IMR-90 (cell line): ENCODE measurements around the gene PMEPA1. TPM values are rescaled to one million over a fixed set of nuclear protein-coding genes. Genes with fewer than 3 reads are reported as not detected.

Experiments used
- ATAC-seq: fragments of 200-7000 bp; cut with Tn5 transposase; 2 replicates; pipeline ENCODE4 v1.9.1; 2020; ENCODE audit warnings: low read depth, mild to moderate bottlenecking, moderate library complexity
- BruUV-seq: library from RNA; stranded (reverse); fragments of 400-500 nt; replicated peaks from 2 replicates; lab custom pipeline; 2021; lab: Mats Ljungman, UMichigan
- CTCF ChIA-PET: fragments of 300-600 bp; formaldehyde crosslinking; extraction: SDS; loops from one replicate; lab custom pipeline; 2021; ENCODE audit warnings: antibody characterized with exemption; lab: Yijun Ruan, JAX
- POLR2A ChIA-PET: fragments of 300-600 bp; sonication (Branson Sonifier 250); formaldehyde crosslinking; loops from one replicate; lab custom pipeline; 2022; ENCODE audit warnings: antibody characterized with exemption; ENCODE audit not compliant: unreplicated experiment; lab: Charles Lee
- DNase-seq: peaks from one replicate; pipeline ENCODE4 v3.0.0; 2013
- H2AFZ ChIP-seq: replicated peaks from 2 replicates; pipeline ENCODE3; 2013; ENCODE audit warnings: low read length, mild to moderate bottlenecking; ENCODE audit not compliant: poor library complexity
- H2AK5ac ChIP-seq: 2 replicates; pipeline ENCODE4 v1.6.1; 2013; ENCODE audit warnings: low read depth, low read length, inconsistent platforms
- H2AK9ac ChIP-seq: replicated peaks from 2 replicates; pipeline ENCODE3; 2013; ENCODE audit warnings: mild to moderate bottlenecking, low read depth, low read length, moderate library complexity; ENCODE audit not compliant: poor library complexity
- H2BK120ac ChIP-seq: 2 replicates; pipeline ENCODE4 v1.6.1; 2013; ENCODE audit warnings: low read depth, low read length, inconsistent platforms
- H2BK15ac ChIP-seq: 3 replicates; pipeline ENCODE4 v1.6.1; 2013; ENCODE audit warnings: low read depth, low read length, inconsistent platforms
- H2BK20ac ChIP-seq: 2 replicates; pipeline ENCODE4 v1.6.1; 2013; ENCODE audit warnings: low read depth, mild to moderate bottlenecking, inconsistent platforms, low read length, moderate library complexity
- H2BK5ac ChIP-seq: 2 replicates; pipeline ENCODE4 v1.6.1; 2013; ENCODE audit warnings: mild to moderate bottlenecking, low read depth, low read length, inconsistent platforms; ENCODE audit not compliant: poor library complexity, severe bottlenecking
- H3K14ac ChIP-seq: replicated peaks from 2 replicates; pipeline ENCODE4 v1.6.1; 2013; ENCODE audit warnings: low read depth, low read length, inconsistent platforms
- H3K18ac ChIP-seq: 2 replicates; pipeline ENCODE4 v1.6.1; 2013; ENCODE audit warnings: low read depth, low read length, control low read depth
- H3K23ac ChIP-seq: 2 replicates; pipeline ENCODE4 v1.6.1; 2013; ENCODE audit warnings: low read depth, low read length, inconsistent platforms
- H3K27ac ChIP-seq: 2 replicates; pipeline ENCODE4 v1.5.1; 2013; ENCODE audit warnings: mild to moderate bottlenecking, control low read depth, low read length; ENCODE audit not compliant: insufficient read depth
- H3K27me3 ChIP-seq: 2 replicates; pipeline ENCODE4 v1.6.1; 2013; ENCODE audit warnings: low read length; ENCODE audit not compliant: control insufficient read depth, insufficient read depth
- H3K36me3 ChIP-seq: 2 replicates; pipeline ENCODE4 v1.6.1; 2013; ENCODE audit warnings: low read length, mixed read lengths; ENCODE audit not compliant: control insufficient read depth, insufficient read depth
- H3K4ac ChIP-seq: 2 replicates; pipeline ENCODE4 v1.6.1; 2013; ENCODE audit warnings: low read depth, low read length, inconsistent platforms
- H3K4me1 ChIP-seq: 2 replicates; pipeline ENCODE4 v1.6.1; 2013; ENCODE audit warnings: low read length, mixed read lengths; ENCODE audit not compliant: control insufficient read depth, insufficient read depth
- H3K4me2 ChIP-seq: 2 replicates; pipeline ENCODE4 v1.6.1; 2013; ENCODE audit warnings: low read depth, mild to moderate bottlenecking, control low read depth, low read length, moderate library complexity
- H3K4me3 ChIP-seq: 2 replicates; pipeline ENCODE4 v1.5.1; 2013; ENCODE audit warnings: low read depth, mild to moderate bottlenecking, control low read depth, low read length, moderate library complexity; ENCODE audit not compliant: insufficient read depth
- H3K56ac ChIP-seq: 2 replicates; pipeline ENCODE4 v1.6.1; 2013; ENCODE audit warnings: low read length, inconsistent platforms; ENCODE audit not compliant: insufficient read depth; ENCODE audit errors: extremely low read depth
- H3K79me1 ChIP-seq, 2 experiments: 2 replicates each; pipeline ENCODE4 v1.6.1; 2013; ENCODE audit warnings: low read length in 2 of 2, inconsistent platforms in 1 of 2, low read depth in 1 of 2
- H3K9ac ChIP-seq: 2 replicates; pipeline ENCODE4 v1.6.1; 2013; ENCODE audit warnings: low read depth, low read length, control low read depth
- H3K9me1 ChIP-seq: 2 replicates; pipeline ENCODE4 v1.6.1; 2013; ENCODE audit warnings: low read length, inconsistent platforms; ENCODE audit not compliant: insufficient read depth
- H3K9me3 ChIP-seq: 2 replicates; pipeline ENCODE4 v1.6.1; 2013; ENCODE audit warnings: low read length; ENCODE audit not compliant: control insufficient read depth, insufficient read depth
- H4K20me1 ChIP-seq: 2 replicates; pipeline ENCODE4 v1.6.1; 2013; ENCODE audit warnings: low read length, inconsistent platforms; ENCODE audit not compliant: insufficient read depth
- H4K5ac ChIP-seq: 2 replicates; pipeline ENCODE4 v1.6.1; 2013; ENCODE audit warnings: mild to moderate bottlenecking, low read depth, low read length, control low read depth
- H4K8ac ChIP-seq, 2 experiments: 2 replicates each; pipeline ENCODE4 v1.6.1; 2013; ENCODE audit warnings: low read depth in 2 of 2, low read length in 2 of 2, control low read depth in 1 of 2, inconsistent platforms in 1 of 2
- H4K91ac ChIP-seq: 2 replicates; pipeline ENCODE4 v1.6.1; 2013; ENCODE audit warnings: low read depth, low read length, inconsistent platforms; ENCODE audit not compliant: insufficient read depth
- BHLHE40 ChIP-seq: fragments of 150-350 bp; IDR thresholded peaks from 2 replicates; pipeline ENCODE4 v1.6.1; 2016; ENCODE audit warnings: mild to moderate bottlenecking, low read depth, low read length
- CEBPB ChIP-seq: IDR thresholded peaks from 2 replicates; pipeline ENCODE4 v1.6.1; 2012; ENCODE audit warnings: low read depth, low read length, improper control_type of control experiment
- CHD1 ChIP-seq: IDR thresholded peaks from 2 replicates; pipeline ENCODE4 v1.6.1; 2012; ENCODE audit warnings: low read depth, low read length, improper control_type of control experiment
- FOS ChIP-seq: fragments of 150-350 bp; IDR thresholded peaks from 2 replicates; pipeline ENCODE4 v1.6.1; 2016; ENCODE audit warnings: low read depth, low read length
- MAFK ChIP-seq: IDR thresholded peaks from 2 replicates; pipeline ENCODE4 v1.6.1; 2012; ENCODE audit warnings: low read depth, low read length, improper control_type of control experiment
- MAZ ChIP-seq: IDR thresholded peaks from 2 replicates; pipeline ENCODE4 v1.6.1; 2012; ENCODE audit warnings: low read depth, mild to moderate bottlenecking, low read length, improper control_type of control experiment, moderate library complexity, borderline replicate concordance
- MXI1 ChIP-seq: IDR thresholded peaks from 2 replicates; pipeline ENCODE4 v1.6.1; 2012; ENCODE audit warnings: low read depth, mild to moderate bottlenecking, low read length, moderate library complexity, borderline replicate concordance
- NFE2L2 ChIP-seq: fragments of 150-350 bp; IDR thresholded peaks from 2 replicates; pipeline ENCODE4 v1.6.1; 2016; ENCODE audit warnings: low read depth, mild to moderate bottlenecking, low read length
- POLR2A ChIP-seq: IDR thresholded peaks from 2 replicates; pipeline ENCODE4 v1.6.1; 2012; ENCODE audit warnings: mild to moderate bottlenecking, low read depth, low read length
- RCOR1 ChIP-seq: IDR thresholded peaks from 2 replicates; pipeline ENCODE4 v1.6.1; 2012; ENCODE audit warnings: mild to moderate bottlenecking, low read length, improper control_type of control experiment; ENCODE audit not compliant: insufficient replicate concordance
- RFX5 ChIP-seq: IDR thresholded peaks from 2 replicates; pipeline ENCODE4 v1.8.0; 2012; ENCODE audit warnings: low read depth, mild to moderate bottlenecking, low read length, moderate library complexity
- SMC3 ChIP-seq: fragments of 150-350 bp; IDR thresholded peaks from 2 replicates; pipeline ENCODE4 v1.6.1; 2016; ENCODE audit warnings: low read depth, mild to moderate bottlenecking, antibody characterized with exemption, low read length, moderate library complexity
- USF2 ChIP-seq: fragments of 150-350 bp; IDR thresholded peaks from 2 replicates; pipeline ENCODE4 v1.6.1; 2017; ENCODE audit warnings: mild to moderate bottlenecking, antibody characterized with exemption, low read length, low read depth
- WGBS, 2 experiments: methylation state at CpG; one replicate each; pipeline versions ENCODE4 v1.1.5 to v1.1.7; 2013; ENCODE audit warnings: missing lambda C conversion rate in 2 of 2; ENCODE audit not compliant: insufficient read length in 1 of 2; ENCODE audit errors: extremely low coverage in 2 of 2; 5-methylcytosine and 5-hydroxymethylcytosine counted together
- dilution Hi-C: fragments of 300-500 bp; cut with HindIII; formaldehyde crosslinking; loops from one replicate; pipeline ENCODE4 v1.14.3; 2018; ENCODE audit warnings: low sequenced_read_pairs; ENCODE audit not compliant: unreplicated experiment
- in situ Hi-C: fragments of 300-500 bp; cut with MboI; formaldehyde crosslinking; loops from 3 replicates; pipeline ENCODE4 v1.14.3; 2019; ENCODE audit warnings: low sequenced_read_pairs, inconsistent platforms, mixed read lengths
- intact Hi-C: fragments of 100-400 bp; cut with micrococcal nuclease; formaldehyde crosslinking; loops from 2 replicates; pipeline ENCODE4 v1.10.0; 2022
- polyA plus RNA-seq, 3 experiments: library from polyadenylated mRNA; depleted of rRNA; stranded (reverse); fragments of >200 nt; gene quantifications; 2 replicates each; pipeline ENCODE4 v1.2.3, GENCODE V29; 2012; ENCODE audit warnings: low replicate concordance in 1 of 3
- total RNA-seq: library from RNA; depleted of rRNA; stranded (reverse); fragments of >200 nt; gene quantifications from 2 replicates; pipeline ENCODE4 v1.2.3, GENCODE V29; 2012
- TF ChIP-seq, protein P1 (sequence below): fragments of 150-350 bp; IDR thresholded peaks from 2 replicates; pipeline ENCODE4 v1.6.1; 2016; ENCODE audit warnings: low read depth, mild to moderate bottlenecking, low read length, moderate library complexity, borderline replicate concordance
- TF ChIP-seq, protein P2 (sequence below): conservative IDR thresholded peaks from 2 replicates; pipeline ENCODE4 v1.5.1; 2012; ENCODE audit warnings: mild to moderate bottlenecking, low read depth, low read length, improper control_type of control experiment

The PMEPA1 gene
- total and polyA plus RNA-seq, 2 of the 4 experiments (the other 2 are of a cell fraction) = 2.0 to 6.9 TPM

DNA sequence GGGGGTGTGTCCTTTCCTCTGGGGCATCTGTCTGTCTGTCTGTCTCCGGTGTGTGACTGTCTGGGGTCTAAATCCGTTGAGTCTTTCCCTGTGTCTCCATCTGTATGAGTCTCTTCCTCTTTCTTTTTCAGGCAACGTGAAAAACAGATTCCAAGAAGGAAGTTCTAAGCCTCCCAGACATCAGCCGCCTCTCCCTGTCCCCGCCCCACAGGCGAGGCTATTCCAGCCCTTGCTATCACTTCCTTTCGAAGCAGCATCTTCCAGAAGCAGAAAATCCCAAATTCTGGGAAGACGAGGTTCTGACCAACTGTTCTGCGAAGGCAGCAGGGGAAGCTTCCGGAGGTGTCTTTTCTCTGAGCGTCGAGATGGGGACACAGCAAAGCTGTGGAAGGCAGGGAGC is 34.0 kb downstream of the PMEPA1 start:
- H3K4me3 ChIP-seq = no peak overlapping the region
- no peak overlapping the region for H3K27ac ChIP-seq
- no peak overlapping the region for H4K5ac ChIP-seq
- no peak overlapping the region for H2AK5ac ChIP-seq
- H3K79me1 ChIP-seq = peaks cover 22 to 41% of the 10 kb centered on the region in 2 experiments
- ATAC-seq = no peak
- ChIA-PET CTCF (no interaction called here), POLR2A (no interaction called here)
- peaks cover 3% of the 10 kb centered on the region; the same call in 1 of the 2 replicates for H3K9me1 ChIP-seq
- no peak overlapping the region for H3K4me2 ChIP-seq
- H4K91ac ChIP-seq = no peak overlapping the region
- H3K14ac ChIP-seq = no peak overlapping the region
- H3K56ac ChIP-seq = no peak overlapping the region
- no peaks in the 10 kb centered on the region for H3K9me3 ChIP-seq
- no peaks in the 10 kb centered on the region for H3K36me3 ChIP-seq
- TF ChIP-seq RCOR1 = no peak
- TF ChIP-seq FOS = no peak
- TF ChIP-seq RFX5 = no peak
- no peak for TF ChIP-seq CHD1
- TF ChIP-seq, protein P1, sequence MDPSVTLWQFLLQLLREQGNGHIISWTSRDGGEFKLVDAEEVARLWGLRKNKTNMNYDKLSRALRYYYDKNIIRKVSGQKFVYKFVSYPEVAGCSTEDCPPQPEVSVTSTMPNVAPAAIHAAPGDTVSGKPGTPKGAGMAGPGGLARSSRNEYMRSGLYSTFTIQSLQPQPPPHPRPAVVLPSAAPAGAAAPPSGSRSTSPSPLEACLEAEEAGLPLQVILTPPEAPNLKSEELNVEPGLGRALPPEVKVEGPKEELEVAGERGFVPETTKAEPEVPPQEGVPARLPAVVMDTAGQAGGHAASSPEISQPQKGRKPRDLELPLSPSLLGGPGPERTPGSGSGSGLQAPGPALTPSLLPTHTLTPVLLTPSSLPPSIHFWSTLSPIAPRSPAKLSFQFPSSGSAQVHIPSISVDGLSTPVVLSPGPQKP = no peak
- no peak for TF ChIP-seq MXI1
- TF ChIP-seq MAZ = no peak
- no peak for TF ChIP-seq BHLHE40
- TF ChIP-seq USF2 = no peak
- no peak for TF ChIP-seq CEBPB
- no peak for TF ChIP-seq NFE2L2
- no peak for TF ChIP-seq MAFK
- no peak for TF ChIP-seq POLR2A
- TF ChIP-seq, protein P2, sequence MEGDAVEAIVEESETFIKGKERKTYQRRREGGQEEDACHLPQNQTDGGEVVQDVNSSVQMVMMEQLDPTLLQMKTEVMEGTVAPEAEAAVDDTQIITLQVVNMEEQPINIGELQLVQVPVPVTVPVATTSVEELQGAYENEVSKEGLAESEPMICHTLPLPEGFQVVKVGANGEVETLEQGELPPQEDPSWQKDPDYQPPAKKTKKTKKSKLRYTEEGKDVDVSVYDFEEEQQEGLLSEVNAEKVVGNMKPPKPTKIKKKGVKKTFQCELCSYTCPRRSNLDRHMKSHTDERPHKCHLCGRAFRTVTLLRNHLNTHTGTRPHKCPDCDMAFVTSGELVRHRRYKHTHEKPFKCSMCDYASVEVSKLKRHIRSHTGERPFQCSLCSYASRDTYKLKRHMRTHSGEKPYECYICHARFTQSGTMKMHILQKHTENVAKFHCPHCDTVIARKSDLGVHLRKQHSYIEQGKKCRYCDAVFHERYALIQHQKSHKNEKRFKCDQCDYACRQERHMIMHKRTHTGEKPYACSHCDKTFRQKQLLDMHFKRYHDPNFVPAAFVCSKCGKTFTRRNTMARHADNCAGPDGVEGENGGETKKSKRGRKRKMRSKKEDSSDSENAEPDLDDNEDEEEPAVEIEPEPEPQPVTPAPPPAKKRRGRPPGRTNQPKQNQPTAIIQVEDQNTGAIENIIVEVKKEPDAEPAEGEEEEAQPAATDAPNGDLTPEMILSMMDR = no peak
- no peak for TF ChIP-seq SMC3
- H4K8ac ChIP-seq = no peak overlapping the region
- no peak overlapping the region for H3K9ac ChIP-seq
- intact Hi-C loops (no loop called here), in situ Hi-C loops (loop anchor here (25.0 kb wide), 1 partner anchor 1362 kb away; the partner anchor contains the start of genes ATP5F1E and PRELID3B), dilution Hi-C loops (no loop called here)
- no peak overlapping the region for H3K18ac ChIP-seq
- no peak overlapping the region for H2BK5ac ChIP-seq
- DNase-seq = no peak
- H2BK20ac ChIP-seq = no peak overlapping the region
- H2AFZ ChIP-seq = no peak overlapping the region
- BruUV-seq = no TSS peak
- H3K27me3 ChIP-seq = no peaks in the 10 kb centered on the region
- H3K4me1 ChIP-seq = peaks cover 1% of the 10 kb centered on the region; the same call in 1 of the 2 replicates
- no peak overlapping the region for H3K4ac ChIP-seq
- H4K20me1 ChIP-seq = peaks cover 48% of the 10 kb centered on the region
- H2BK120ac ChIP-seq = no peak overlapping the region
- H2AK9ac ChIP-seq = no peak overlapping the region
- no peak overlapping the region for H2BK15ac ChIP-seq
- 90% methylated on average over 4 of the region's 12 CpGs; no CpG with 5 or more reads in 1 of the 2 experiments for WGBS, 2 experiments
- H3K23ac ChIP-seq = no peak overlapping the region
